AG10803 (cell line): ENCODE results near the gene LTB4R.
A peak's percentile ranks its signal among the peaks of the same experiment; 100 is the strongest.

Experiments
- DNase-seq: peaks from one replicate; pipeline ENCODE4 v3.0.0; 2010; ENCODE audit warnings: low read depth
- H3K4me3 ChIP-seq: 2 replicates; pipeline ENCODE4 v1.5.1; 2011; ENCODE audit warnings: mild to moderate bottlenecking, low read length, control low read depth
- TF ChIP-seq, protein P1 (sequence below): conservative IDR thresholded peaks from 2 replicates; pipeline ENCODE4 v1.5.1; 2011; ENCODE audit warnings: mild to moderate bottlenecking, low read length, control low read depth, inconsistent platforms

Gene LTB4R

DNA sequence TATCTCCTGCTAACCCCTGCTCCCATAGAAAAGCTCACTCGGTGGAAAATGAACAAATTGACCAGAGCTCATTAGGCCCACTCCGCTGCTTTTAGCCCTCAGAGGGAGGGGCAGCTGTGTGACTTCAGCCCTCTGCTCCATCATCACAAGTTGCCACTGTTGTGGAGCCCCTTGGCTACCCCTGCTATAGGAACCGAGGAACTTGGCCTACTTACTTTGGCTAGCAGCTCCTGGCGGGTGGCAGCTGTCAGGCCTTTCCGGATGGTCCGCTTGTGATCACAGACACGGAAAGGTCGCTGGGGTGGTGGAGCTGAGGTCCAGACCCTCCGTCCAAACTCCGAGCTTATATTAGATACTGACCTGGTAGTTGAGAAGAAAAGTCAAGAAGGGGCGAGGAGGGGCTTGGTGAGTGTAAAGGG, 4.1 kb upstream of the LTB4R start:
- TF ChIP-seq, protein P1, sequence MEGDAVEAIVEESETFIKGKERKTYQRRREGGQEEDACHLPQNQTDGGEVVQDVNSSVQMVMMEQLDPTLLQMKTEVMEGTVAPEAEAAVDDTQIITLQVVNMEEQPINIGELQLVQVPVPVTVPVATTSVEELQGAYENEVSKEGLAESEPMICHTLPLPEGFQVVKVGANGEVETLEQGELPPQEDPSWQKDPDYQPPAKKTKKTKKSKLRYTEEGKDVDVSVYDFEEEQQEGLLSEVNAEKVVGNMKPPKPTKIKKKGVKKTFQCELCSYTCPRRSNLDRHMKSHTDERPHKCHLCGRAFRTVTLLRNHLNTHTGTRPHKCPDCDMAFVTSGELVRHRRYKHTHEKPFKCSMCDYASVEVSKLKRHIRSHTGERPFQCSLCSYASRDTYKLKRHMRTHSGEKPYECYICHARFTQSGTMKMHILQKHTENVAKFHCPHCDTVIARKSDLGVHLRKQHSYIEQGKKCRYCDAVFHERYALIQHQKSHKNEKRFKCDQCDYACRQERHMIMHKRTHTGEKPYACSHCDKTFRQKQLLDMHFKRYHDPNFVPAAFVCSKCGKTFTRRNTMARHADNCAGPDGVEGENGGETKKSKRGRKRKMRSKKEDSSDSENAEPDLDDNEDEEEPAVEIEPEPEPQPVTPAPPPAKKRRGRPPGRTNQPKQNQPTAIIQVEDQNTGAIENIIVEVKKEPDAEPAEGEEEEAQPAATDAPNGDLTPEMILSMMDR, result no peak
- H3K4me3 ChIP-seq, result no peak overlapping the region
- DNase-seq, result no peak

DNA sequence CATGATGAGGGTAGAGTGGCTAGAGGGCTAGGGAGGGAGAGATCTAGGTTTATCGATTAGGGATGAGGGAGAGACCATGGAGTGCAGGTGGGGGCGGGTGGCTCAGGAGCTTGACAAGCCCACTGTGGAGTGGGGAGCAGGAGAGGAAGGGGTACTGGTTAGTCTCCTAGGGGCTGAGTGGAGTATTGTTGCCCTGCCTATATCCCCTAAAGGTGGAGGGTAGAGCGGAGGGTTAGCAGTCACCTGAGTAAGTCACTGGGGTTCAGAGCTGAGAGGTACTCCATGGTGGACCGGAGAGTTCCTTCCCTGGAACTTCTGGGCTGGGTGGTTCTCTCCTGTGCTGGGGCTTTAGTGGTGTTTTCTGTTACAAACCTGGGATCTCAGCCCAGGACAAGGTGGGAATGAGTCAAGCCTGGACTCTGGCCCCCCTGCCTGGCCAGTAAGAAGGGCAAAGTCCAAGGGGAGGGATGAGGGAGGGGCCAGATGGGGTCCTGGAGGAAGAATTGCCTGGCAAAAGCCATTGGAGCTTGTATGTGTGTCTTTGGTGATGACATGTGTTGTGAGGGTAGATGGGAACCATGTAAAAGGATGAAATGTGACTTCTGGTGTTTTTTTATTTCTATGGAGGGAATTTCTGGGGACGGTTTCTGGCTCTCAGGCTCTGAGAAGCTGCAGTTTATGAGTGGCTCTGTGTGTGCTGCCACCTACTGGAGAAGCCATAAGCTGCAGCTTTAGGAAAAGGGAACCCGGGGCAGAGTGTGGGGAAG, 3.5 kb upstream of the LTB4R start, which contains the start of gene CIDEB:
Gene CIDEB (minus strand): TSS at position 403 of the 767 bp plus-strand sequence. CDS start 119 bp downstream, at position 284.
- TF ChIP-seq, protein P1, result peak; percentile 94
- peak; percentile 51 for DNase-seq
- H3K4me3 ChIP-seq, result no peak within 1 kb of the TSS

GRCh38 chr14:24308342-24309124, 2.8 kb upstream of the LTB4R start:
- TF ChIP-seq, protein P1, result no peak
- no peak overlapping the region for H3K4me3 ChIP-seq
- no peak for DNase-seq

DNA sequence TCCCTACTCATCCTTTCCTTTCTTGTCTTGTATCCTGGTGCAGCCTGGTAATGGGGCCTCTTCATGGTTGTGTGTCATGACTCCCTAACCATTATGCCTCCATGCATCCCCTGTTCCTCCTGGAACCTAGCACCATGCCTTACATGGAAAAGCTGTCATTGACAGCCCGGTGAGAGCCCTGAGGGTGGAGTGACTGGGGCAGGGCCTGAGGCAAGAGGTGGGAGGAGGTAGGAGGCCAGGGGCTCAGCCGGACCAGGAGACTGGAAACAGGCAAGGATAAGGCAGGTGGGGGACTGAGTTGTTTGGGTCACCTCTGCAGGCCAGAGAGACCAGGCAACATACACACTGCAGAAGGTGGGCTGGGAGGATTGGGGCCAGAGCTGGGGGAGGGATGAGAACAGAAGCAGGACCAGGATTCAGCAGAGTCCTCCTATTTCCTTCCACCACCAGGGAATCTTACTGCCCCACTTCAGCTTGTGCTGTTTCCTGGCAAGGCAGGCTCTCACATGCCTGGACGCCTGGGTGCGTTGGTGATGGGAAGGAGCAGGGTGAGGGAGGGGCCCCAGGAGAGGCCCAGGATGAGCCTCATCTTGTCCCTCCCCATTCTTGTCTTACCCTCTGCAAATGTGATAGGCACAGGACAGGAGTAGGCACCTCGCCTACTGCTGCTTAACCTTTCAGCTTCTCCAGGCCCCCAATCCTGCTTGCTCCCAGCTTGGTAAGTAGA, 1.6 kb upstream of the LTB4R start, which contains the start of gene LTB4R2:
Gene LTB4R2 (plus strand): TSS at position 603 of the 727 bp plus-strand sequence. CDS start 525 bp downstream, outside the sequence.
- TF ChIP-seq, protein P1, result no peak
- peak within 1 kb of the TSS; percentile 29 for H3K4me3 ChIP-seq
- DNase-seq, result no peak

- H3K4me3 ChIP-seq, result no peak overlapping the region; the same call in 1 of the 2 replicates
- TF ChIP-seq, protein P1, result no peak
- no peak for DNase-seq
Observed at GRCh38 chr14:24310265-24310645, 1.0 kb upstream of the LTB4R start.

- peak; percentile 78 for DNase-seq
- TF ChIP-seq, protein P1, result no peak; the same call in 1 of the 2 replicates
- H3K4me3 ChIP-seq, result no peak overlapping the region
Observed at GRCh38 chr14:24311837-24312615, 724 bp downstream of the LTB4R start.
